ENCODE results near the gene NKAPL.
"Not testable (repeated sequence)": the region's sequence is repeated elsewhere in the genome, so short reads cannot be mapped to it uniquely, and the experiment has no call there.

NKAPL gene

GRCh38 chr6:28303570-28303969 is 44.5 kb downstream of the NKAPL start:
- no peak for DNase-seq

- DNase-seq, result not testable (repeated sequence)
These were observed 47.3 kb downstream of the NKAPL start for GRCh38 chr6:28306363-28306762.
